ENCODE results near the gene CHD9.

DNA sequence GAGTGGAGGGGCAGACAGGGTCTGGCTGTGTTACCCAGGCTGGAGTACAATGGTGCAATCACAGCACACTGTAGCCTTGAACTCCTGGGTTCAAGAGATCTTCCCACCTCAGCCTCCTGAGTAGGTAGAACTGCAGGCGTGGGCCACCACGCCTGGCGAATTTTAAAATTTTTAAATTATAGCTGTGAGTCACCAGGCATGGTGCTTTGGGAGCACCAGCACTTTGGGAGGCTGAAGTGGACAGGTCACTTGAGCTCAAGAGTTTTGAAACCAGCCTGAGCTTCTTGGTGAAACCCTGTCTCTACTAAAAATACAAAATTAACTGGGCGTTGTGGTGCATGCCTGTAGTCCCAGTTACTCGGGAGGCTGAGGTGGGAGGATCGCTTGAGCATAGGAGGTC lies 114.0 kb downstream of the CHD9 start:
- TF ChIP-seq, protein P1, sequence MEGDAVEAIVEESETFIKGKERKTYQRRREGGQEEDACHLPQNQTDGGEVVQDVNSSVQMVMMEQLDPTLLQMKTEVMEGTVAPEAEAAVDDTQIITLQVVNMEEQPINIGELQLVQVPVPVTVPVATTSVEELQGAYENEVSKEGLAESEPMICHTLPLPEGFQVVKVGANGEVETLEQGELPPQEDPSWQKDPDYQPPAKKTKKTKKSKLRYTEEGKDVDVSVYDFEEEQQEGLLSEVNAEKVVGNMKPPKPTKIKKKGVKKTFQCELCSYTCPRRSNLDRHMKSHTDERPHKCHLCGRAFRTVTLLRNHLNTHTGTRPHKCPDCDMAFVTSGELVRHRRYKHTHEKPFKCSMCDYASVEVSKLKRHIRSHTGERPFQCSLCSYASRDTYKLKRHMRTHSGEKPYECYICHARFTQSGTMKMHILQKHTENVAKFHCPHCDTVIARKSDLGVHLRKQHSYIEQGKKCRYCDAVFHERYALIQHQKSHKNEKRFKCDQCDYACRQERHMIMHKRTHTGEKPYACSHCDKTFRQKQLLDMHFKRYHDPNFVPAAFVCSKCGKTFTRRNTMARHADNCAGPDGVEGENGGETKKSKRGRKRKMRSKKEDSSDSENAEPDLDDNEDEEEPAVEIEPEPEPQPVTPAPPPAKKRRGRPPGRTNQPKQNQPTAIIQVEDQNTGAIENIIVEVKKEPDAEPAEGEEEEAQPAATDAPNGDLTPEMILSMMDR (IDR thresholded peaks at IDR 0.05; ENCODE audit: low read depth, low read length) = no peak
- TF ChIP-seq POLR2A (IDR thresholded peaks at IDR 0.05; ENCODE audit: extremely low read depth, insufficient read length) = no peak
